Suprapubic skin (tissue), 4 donors: ENCODE results near the gene GSTM2.
"Not testable (repeated sequence)": the region's sequence is repeated elsewhere in the genome, so short reads cannot be mapped to it uniquely, and the experiment has no call there.

Experiments used
- CTCF ChIP-seq, 2 donors: fragments of 200-600 bp in 1 of 2; fragments of 450-650 bp in 1 of 2; sonication (generic) in 1 of 2; IDR thresholded peaks; one replicate each; pipeline ENCODE4 v1.5.1; 2016 to 2019; ENCODE audit warnings: antibody characterized with exemption in 2 of 2, mild to moderate bottlenecking in 1 of 2, moderate library complexity in 1 of 2
- POLR2A ChIP-seq, 2 donors: fragments of 450-650 bp; IDR thresholded peaks; one replicate each; pipeline ENCODE4 v1.6.1; 2017; ENCODE audit warnings: antibody characterized with exemption in 2 of 2, mild to moderate bottlenecking in 2 of 2, moderate library complexity in 2 of 2
- POLR2AphosphoS5 ChIP-seq, 3 donors: sonication (generic); formaldehyde crosslinking; IDR thresholded peaks; one replicate each; pipeline ENCODE4 v1.6.1; 2017; ENCODE audit warnings: antibody characterized with exemption in 3 of 3

DNA sequence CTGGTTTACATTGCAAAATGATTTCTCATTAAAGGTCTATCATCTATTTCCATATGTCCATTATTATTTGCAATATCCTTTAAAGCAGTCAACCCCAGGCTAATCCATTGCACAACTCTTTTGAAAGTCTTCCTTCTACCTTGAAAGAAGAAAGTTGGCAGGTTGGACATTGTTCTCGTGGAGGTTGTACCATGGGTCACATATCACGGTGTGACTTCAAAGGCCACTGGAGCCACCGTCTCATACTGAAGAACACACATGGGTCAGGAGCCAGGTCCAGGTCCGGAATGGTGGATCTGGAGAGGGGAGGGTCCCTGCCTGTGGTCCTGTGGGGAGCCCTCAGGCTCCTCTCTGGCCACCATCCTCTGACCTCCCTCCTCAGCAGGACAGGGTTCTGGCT lies 18.0 kb downstream of the GSTM2 start:
- TF ChIP-seq CTCF, POLR2A, POLR2AphosphoS5 (IDR thresholded peaks at IDR 0.05): not testable (repeated sequence)
